Stimulated activated CD4-positive, alpha-beta T cell treated with anti-CD3 and anti-CD28 coated beads, Interleukin-1b, Interleukin-23, amount 100 ng/mL, for 24 hours (primary cell): Measurements from ENCODE around the gene MED9.
"Not testable (repeated sequence)": the region's sequence is repeated elsewhere in the genome, so short reads cannot be mapped to it uniquely, and the experiment has no call there.

Experiments used
- DNase-seq, 4 experiments: peaks; one replicate each; pipeline ENCODE4 v3.0.0-alpha.2; 2020; ENCODE audit warnings: low read depth in 4 of 4, low spot score in 1 of 4

The MED9 gene

GRCh38 chr17:17454700-17455099, 22.1 kb upstream of the MED9 start:
- DNase-seq, result not testable (repeated sequence)

- no peak for DNase-seq
Measured at GRCh38 chr17:17455173-17455572, 21.6 kb upstream of the MED9 start.

- DNase-seq, result no peak
Measured at GRCh38 chr17:17456251-17456650, 20.5 kb upstream of the MED9 start.

GRCh38 chr17:17457680-17458079, 19.1 kb upstream of the MED9 start:
- DNase-seq, result no peak

GRCh38 chr17:17460038-17460437, 16.8 kb upstream of the MED9 start:
- DNase-seq, result no peak

- DNase-seq, result no peak
Measured at GRCh38 chr17:17462048-17462824, 14.6 kb upstream of the MED9 start.

GRCh38 chr17:17463821-17464220, 13.0 kb upstream of the MED9 start:
- DNase-seq, result no peak

- not testable (repeated sequence) for DNase-seq
Measured at GRCh38 chr17:17465878-17466277, 10.9 kb upstream of the MED9 start.

- no peak for DNase-seq
Measured at GRCh38 chr17:17466511-17466910, 10.3 kb upstream of the MED9 start.

GRCh38 chr17:17467016-17467415, 9.8 kb upstream of the MED9 start:
- no peak for DNase-seq

- DNase-seq, result no peak
Measured at GRCh38 chr17:17467720-17468119, 9.1 kb upstream of the MED9 start.

GRCh38 chr17:17468217-17469010, 8.4 kb upstream of the MED9 start:
- DNase-seq, result no peak

- DNase-seq, result no peak
Measured at GRCh38 chr17:17469358-17469757, 7.4 kb upstream of the MED9 start.

GRCh38 chr17:17469996-17470395, 6.8 kb upstream of the MED9 start:
- DNase-seq, result no peak

GRCh38 chr17:17472333-17472920, 4.4 kb upstream of the MED9 start:
- no peak for DNase-seq

GRCh38 chr17:17474341-17474740, 2.5 kb upstream of the MED9 start:
- DNase-seq, result no peak

- no peak for DNase-seq
Measured at GRCh38 chr17:17479209-17479608, 2.4 kb downstream of the MED9 start.

- no peak for DNase-seq
Measured at GRCh38 chr17:17480593-17481148, 3.9 kb downstream of the MED9 start.

- DNase-seq, result no peak
Measured at GRCh38 chr17:17481860-17482259, 5.1 kb downstream of the MED9 start.

- DNase-seq, result peak in 2 of 4 experiments; percentile 25 to 43
Measured at GRCh38 chr17:17484451-17484899, 7.7 kb downstream of the MED9 start.

GRCh38 chr17:17485420-17485819, 8.6 kb downstream of the MED9 start:
- DNase-seq, result no peak

- not testable (repeated sequence) for DNase-seq
Measured at GRCh38 chr17:17486416-17486815, 9.6 kb downstream of the MED9 start.
